Urinary bladder (tissue), 4 donors: Measurements from ENCODE around the gene CHDH. TPM values are rescaled to one million over a fixed set of nuclear protein-coding genes. Genes with fewer than 3 reads are reported as not detected.

ENCODE experiments used
- DNase-seq: peaks from one replicate; pipeline ENCODE4 v3.0.0-alpha.2; 2015; ENCODE audit errors: extremely low spot score
- H3K27ac ChIP-seq: one replicate; pipeline ENCODE4 v1.5.1; 2013; ENCODE audit warnings: low read depth, mild to moderate bottlenecking, moderate library complexity
- H3K36me3 ChIP-seq: one replicate; pipeline ENCODE4 v1.6.1; 2013; ENCODE audit warnings: mild to moderate bottlenecking, moderate library complexity; ENCODE audit not compliant: insufficient read depth
- H3K4me1 ChIP-seq: one replicate; pipeline ENCODE4 v1.6.1; 2013; ENCODE audit warnings: mild to moderate bottlenecking, moderate library complexity; ENCODE audit not compliant: insufficient read depth
- H3K4me3 ChIP-seq: one replicate; pipeline ENCODE4 v1.5.1; 2013; ENCODE audit warnings: low read depth, low read length
- WGBS: extraction: QIAGEN DNeasy Blood & Tissue Kit; methylation state at CpG from one replicate; pipeline ENCODE4 v1.1.7; 2013; 5-methylcytosine and 5-hydroxymethylcytosine counted together
- polyA plus RNA-seq: library from polyadenylated mRNA; stranded (reverse); fragments of 200-250 nt; gene quantifications from one replicate; pipeline ENCODE4 v1.2.3, GENCODE V29; 2013
- total RNA-seq: library from RNA; depleted of rRNA; stranded (reverse); fragments of >200 nt; gene quantifications from one replicate; pipeline ENCODE4 v1.2.3, GENCODE V29; 2014
- donor health status: healthy with polysubstance abuse.
- donor health status: healthy.

CHDH gene
- total and polyA plus RNA-seq, 2 donors = 0.49 to 0.58 TPM

DNA sequence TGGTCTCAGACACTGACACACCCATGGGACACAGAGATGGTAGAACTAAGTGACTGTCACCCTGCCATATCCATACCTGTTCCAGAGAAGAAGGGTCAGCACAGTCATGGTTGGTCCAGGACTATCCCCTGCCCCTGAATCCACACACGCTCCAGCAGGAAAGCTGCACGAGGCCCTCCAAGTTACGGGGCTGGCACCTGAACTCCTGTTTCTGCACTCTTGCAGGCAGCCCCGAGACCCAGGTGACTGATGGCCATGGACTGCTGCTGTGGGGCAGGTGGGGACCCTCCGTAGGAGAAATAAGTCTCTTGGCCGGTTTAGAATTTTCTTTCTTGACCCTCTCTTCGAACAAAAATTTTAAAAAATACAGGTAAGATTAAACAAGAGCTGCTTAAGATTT, 30.6 kb downstream of the CHDH start:
- H3K4me3 ChIP-seq = no peak overlapping the region
- no peaks in the 10 kb centered on the region for H3K36me3 ChIP-seq
- H3K4me1 ChIP-seq = no peaks in the 10 kb centered on the region
- no peak for DNase-seq
- H3K27ac ChIP-seq = no peak overlapping the region
- 95% methylated on average over 7 of the region's 7 CpGs for WGBS

DNA sequence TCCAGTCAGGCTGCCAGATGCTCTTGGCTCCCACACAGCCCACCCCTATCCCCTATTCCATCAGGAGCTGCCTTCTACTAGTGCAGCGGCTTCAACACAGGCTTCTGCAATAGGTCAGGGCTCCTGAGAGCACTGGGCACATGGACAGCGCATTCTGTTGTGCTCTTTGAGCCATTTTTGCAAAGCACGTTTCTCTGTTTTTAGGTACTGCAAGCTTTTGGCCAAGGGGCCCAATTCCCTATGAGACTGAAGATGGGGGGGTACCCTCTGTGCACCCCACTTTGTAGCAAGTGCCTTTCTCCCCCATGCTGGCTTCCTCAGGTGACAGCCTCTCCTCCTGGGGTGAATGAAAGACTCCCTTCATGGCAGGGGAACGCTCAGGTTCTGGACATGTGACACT, 31.2 kb downstream of the CHDH start:
- WGBS = 83% methylated on average over 4 of the region's 4 CpGs

DNA sequence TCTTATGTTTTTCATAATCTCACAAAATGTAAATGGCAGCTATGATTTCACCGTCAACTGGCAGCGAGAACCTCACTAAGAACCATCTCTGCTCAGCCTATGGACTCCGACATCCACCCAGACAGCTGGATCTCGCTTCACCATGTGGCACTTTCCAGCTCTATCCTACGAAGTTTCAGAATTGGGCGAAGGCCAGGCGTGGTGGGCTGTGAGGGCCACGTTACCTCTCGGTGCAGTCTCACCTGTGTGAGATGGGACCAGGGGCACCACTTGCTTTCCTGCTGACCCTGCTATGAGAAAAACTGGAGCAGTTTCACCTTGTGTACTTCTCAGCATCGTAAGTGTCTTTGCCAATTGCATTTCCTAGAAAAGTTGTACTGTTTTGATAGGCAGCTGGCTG, 32.3 kb downstream of the CHDH start:
- H3K4me1 ChIP-seq = no peaks in the 10 kb centered on the region
- no peak overlapping the region for H3K27ac ChIP-seq
- DNase-seq = no peak
- H3K4me3 ChIP-seq = no peak overlapping the region
- WGBS = 86% methylated on average over 10 of the region's 10 CpGs
- H3K36me3 ChIP-seq = no peaks in the 10 kb centered on the region

More for the DNA sequence above, 31.2 kb downstream of the CHDH start:
- Histone ChIP-seq H3K27ac (no peak overlapping the region), H3K4me1 (no peaks in the 10 kb centered on the region), H3K4me3 (no peak overlapping the region), H3K36me3 (no peaks in the 10 kb centered on the region)
- DNase-seq = no peak

- Histone ChIP-seq H3K4me1 (no peaks in the 10 kb centered on the region), H3K36me3 (no peaks in the 10 kb centered on the region), H3K4me3 (no peak overlapping the region), H3K27ac (no peak overlapping the region)
- 90% methylated on average over 5 of the region's 5 CpGs for WGBS
- DNase-seq = no peak
Measured at GRCh38 chr3:53813229-53813628, 33.0 kb downstream of the CHDH start.

- 70% methylated on average over 4 of the region's 4 CpGs for WGBS
- Histone ChIP-seq H3K4me1 (no peaks in the 10 kb centered on the region), H3K27ac (no peak overlapping the region), H3K36me3 (no peaks in the 10 kb centered on the region), H3K4me3 (no peak overlapping the region)
- DNase-seq = no peak
Measured at GRCh38 chr3:53812434-53812833, 33.8 kb downstream of the CHDH start.

- WGBS = 93% methylated on average over 24 of the region's 24 CpGs
- Histone ChIP-seq H3K4me1 (no peaks in the 10 kb centered on the region), H3K27ac (no peak overlapping the region), H3K4me3 (no peak overlapping the region), H3K36me3 (no peaks in the 10 kb centered on the region)
- no peak for DNase-seq
Measured at GRCh38 chr3:53811143-53811927, 34.9 kb downstream of the CHDH start.

- Histone ChIP-seq H3K4me1 (no peaks in the 10 kb centered on the region), H3K4me3 (no peak overlapping the region), H3K27ac (no peak overlapping the region), H3K36me3 (no peaks in the 10 kb centered on the region)
- DNase-seq = no peak
- WGBS = 93% methylated on average over 28 of the region's 28 CpGs
Measured at GRCh38 chr3:53809764-53810400, 36.3 kb downstream of the CHDH start.

GRCh38 chr3:53809267-53809666, 37.0 kb downstream of the CHDH start:
- Histone ChIP-seq H3K4me1 (no peaks in the 10 kb centered on the region), H3K4me3 (no peak overlapping the region), H3K27ac (no peak overlapping the region), H3K36me3 (no peaks in the 10 kb centered on the region)
- WGBS = 86% methylated on average over 12 of the region's 12 CpGs
- DNase-seq = no peak

- Histone ChIP-seq H3K4me3 (no peak overlapping the region), H3K36me3 (no peaks in the 10 kb centered on the region), H3K27ac (no peak overlapping the region), H3K4me1 (no peaks in the 10 kb centered on the region)
- 95% methylated on average over 13 of the region's 13 CpGs for WGBS
- no peak for DNase-seq
Measured at GRCh38 chr3:53808496-53808895, 37.7 kb downstream of the CHDH start.

GRCh38 chr3:53807117-53807810, 39.0 kb downstream of the CHDH start:
- Histone ChIP-seq H3K36me3 (no peaks in the 10 kb centered on the region), H3K27ac (no peak overlapping the region), H3K4me3 (no peak overlapping the region), H3K4me1 (no peaks in the 10 kb centered on the region)
- DNase-seq = no peak
- 78% methylated on average over 15 of the region's 15 CpGs for WGBS

DNA sequence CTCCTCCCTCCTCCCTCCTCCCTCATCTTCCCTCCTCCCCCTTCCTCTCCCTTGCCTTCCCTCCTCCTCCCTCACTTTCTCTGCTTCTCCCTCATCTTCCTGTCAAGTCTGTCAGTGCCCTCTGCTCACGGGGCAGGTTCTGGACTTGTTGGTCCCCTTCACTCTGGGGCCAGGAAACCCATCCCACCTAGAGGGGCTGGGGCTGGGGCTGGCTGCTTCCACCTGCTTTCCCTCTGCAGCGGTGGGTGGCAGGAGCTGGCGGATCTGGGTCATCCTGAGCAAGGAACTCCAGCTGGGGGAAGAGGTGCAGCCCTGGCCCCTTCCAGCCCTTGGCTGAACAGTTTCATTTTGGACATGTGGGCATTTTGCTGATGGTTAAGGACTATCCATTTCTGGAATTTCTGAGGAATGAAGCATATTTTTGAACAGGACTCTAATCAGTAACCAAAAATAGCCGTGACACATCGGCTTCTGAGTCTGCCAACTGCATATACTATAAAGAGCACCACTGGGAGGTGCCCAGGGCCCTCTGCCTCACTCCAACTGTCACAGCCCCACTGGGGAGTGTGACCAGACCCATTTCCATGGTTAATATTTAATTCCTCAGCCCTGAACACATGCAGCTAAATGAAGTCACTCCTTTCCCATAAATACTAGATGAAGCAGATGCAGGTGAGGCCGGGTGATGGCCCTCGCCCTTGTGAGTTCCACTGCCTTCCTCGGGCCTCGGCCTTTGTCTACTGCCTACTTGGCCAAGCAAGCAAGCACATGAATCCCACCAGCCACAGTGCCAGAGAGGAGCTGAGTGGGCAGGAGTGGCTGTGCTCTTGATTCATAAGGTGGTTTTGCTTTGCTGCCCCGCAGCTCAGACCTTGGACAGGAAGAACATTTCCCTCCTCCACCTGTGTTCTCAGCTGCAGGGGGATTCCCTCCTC, 39.8 kb downstream of the CHDH start:
- Histone ChIP-seq H3K4me3 (no peak overlapping the region), H3K4me1 (no peaks in the 10 kb centered on the region), H3K36me3 (no peaks in the 10 kb centered on the region), H3K27ac (no peak overlapping the region)
- DNase-seq = no peak
- WGBS = 77% methylated on average over 10 of the region's 10 CpGs

DNA sequence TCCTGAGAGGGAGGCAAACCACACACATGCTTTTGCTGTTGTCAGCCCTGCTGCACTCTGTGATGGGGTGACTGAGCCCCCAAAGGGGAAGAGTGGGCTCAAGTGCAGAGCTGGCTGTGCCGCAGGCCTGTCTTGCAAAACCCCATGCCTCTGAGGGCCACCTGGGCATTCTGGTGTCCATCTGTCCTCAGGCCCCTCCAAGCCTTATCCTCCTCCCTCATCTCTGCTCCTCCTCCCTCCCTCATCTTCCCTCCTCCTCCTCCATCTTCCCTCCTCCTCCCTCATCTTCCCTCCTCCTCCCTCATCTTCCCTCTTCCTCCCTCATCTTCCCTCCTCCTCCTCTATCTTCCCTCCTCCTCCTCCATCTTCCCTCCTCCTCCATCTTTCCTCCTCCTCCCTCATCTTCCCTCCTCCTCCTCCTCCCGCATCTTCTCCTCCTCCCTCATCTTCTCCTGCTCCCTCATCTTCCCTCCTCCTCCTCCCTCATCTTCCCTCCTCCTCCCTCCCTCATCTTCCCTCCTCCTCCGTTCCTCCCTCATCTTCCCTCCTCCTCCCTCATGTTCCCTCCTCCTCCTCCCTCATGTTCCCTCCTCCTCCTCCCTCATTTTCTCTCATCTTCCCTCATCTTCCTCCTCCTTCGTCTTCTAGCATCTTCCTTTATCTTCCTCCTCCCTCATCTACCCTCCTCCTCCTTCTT, 40.6 kb downstream of the CHDH start:
- Histone ChIP-seq H3K27ac (no peak overlapping the region), H3K4me1 (no peaks in the 10 kb centered on the region), H3K36me3 (no peaks in the 10 kb centered on the region), H3K4me3 (no peak overlapping the region)
- no peak for DNase-seq
- 83% methylated on average over 4 of the region's 4 CpGs for WGBS
